GM18526 (cell line): ENCODE results near the gene PDE1C.

Experiments used
- POLR2A ChIP-seq: IDR thresholded peaks from 3 replicates; pipeline ENCODE4 v1.6.1; 2011; ENCODE audit not compliant: insufficient read length; ENCODE audit errors: extremely low read depth

The PDE1C gene

GRCh38 chr7:31981874-31982390 lies 88.3 kb downstream of the PDE1C start:
- no peak for TF ChIP-seq POLR2A

GRCh38 chr7:31979690-31980330 lies 90.4 kb downstream of the PDE1C start:
- TF ChIP-seq POLR2A = no peak

GRCh38 chr7:31975546-31975945 lies 94.7 kb downstream of the PDE1C start:
- TF ChIP-seq POLR2A = no peak

- no peak for TF ChIP-seq POLR2A
Observed at GRCh38 chr7:31974351-31974750, 95.9 kb downstream of the PDE1C start.

- no peak for TF ChIP-seq POLR2A
Observed at GRCh38 chr7:31971049-31971667, 99.0 kb downstream of the PDE1C start.

- no peak for TF ChIP-seq POLR2A
Observed at GRCh38 chr7:31970501-31970900, 99.7 kb downstream of the PDE1C start.

- no peak for TF ChIP-seq POLR2A
Observed at GRCh38 chr7:31963569-31964175, 106.5 kb downstream of the PDE1C start.

GRCh38 chr7:31962246-31962645 lies 108.0 kb downstream of the PDE1C start:
- no peak for TF ChIP-seq POLR2A

- TF ChIP-seq POLR2A = no peak
Observed at GRCh38 chr7:31958226-31958625, 112.0 kb downstream of the PDE1C start.

- no peak for TF ChIP-seq POLR2A
Observed at GRCh38 chr7:31957756-31958155, 112.5 kb downstream of the PDE1C start.

GRCh38 chr7:31957090-31957720 lies 113.0 kb downstream of the PDE1C start:
- TF ChIP-seq POLR2A = no peak

- no peak for TF ChIP-seq POLR2A
Observed at GRCh38 chr7:31955641-31956040, 114.6 kb downstream of the PDE1C start.

GRCh38 chr7:31955021-31955420 lies 115.2 kb downstream of the PDE1C start:
- TF ChIP-seq POLR2A = no peak

GRCh38 chr7:31954500-31954899 lies 115.7 kb downstream of the PDE1C start:
- no peak for TF ChIP-seq POLR2A

- TF ChIP-seq POLR2A = no peak
Observed at GRCh38 chr7:31953432-31953831, 116.8 kb downstream of the PDE1C start.
